ENCODE data around the gene PEX11G. TPM values are rescaled to one million over a fixed set of nuclear protein-coding genes. Genes with fewer than 3 reads are reported as not detected.
"Not testable (repeated sequence)": the region's sequence is repeated elsewhere in the genome, so short reads cannot be mapped to it uniquely, and the experiment has no call there.

PEX11G gene
- total RNA-seq, 1 donor from 2014 or later, result 0.84 TPM

DNA sequence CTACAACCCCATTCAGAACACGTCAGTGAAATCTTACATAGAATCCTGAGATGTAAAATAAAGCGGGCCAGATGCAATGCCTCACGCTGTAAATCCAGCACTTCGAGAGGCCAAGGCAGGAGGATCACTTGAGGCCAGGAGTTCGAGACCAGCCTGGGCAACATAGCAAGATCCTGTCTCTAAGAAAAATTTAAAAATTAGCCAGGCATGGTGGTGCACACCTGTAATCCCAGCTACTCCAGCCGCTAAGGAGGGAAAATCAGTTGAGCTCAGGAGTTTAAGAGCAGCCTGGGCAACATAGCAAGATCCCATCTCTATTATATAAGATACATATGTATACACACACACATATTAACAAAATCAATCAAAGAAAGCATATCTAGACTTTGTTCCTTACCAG is 41.2 kb downstream of the PEX11G start:
- DNase-seq (no peak), ATAC-seq (no peak)
- intact Hi-C loops (cut with micrococcal nuclease), result no loop called here

DNA sequence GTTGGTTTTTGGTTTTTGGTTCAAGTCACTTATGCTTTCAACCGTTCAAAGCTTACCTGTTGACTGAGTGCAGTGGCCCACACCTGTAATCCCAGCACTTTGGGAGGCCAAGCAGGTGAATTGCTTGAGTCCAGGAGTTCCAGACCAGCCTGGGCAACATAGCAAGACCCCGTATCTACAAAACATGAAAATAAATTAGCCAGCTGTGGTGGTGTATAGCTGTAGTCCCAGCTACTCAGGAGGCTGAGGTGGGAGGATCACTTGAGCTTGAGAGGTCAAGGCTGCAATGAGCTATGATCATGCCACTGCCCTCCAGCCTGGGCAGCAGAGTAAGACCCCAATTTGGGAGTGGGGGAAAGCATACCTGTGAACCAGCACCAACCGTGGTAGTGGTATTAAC is 43.7 kb downstream of the PEX11G start:
- intact Hi-C loops (cut with micrococcal nuclease), result no loop called here
- DNase-seq (no peak), ATAC-seq (no peak)

DNA sequence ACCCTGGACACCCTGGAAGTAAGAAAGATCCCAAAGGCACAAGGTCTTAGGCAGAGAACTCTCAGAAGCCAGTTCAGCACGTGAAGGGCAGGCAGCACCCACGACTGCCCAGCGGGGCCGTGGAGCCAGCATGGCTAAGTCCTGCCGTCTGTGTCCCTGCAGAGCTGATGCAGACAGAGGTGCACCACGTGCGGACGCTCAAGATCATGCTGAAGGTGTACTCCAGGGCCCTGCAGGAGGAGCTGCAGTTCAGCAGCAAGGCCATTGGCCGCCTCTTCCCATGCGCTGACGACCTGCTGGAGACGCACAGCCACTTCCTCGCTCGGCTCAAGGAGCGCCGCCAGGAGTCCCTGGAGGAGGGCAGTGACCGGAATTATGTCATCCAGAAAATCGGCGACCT is 44.8 kb downstream of the PEX11G start:
- ATAC-seq, result no peak

GRCh38 chr19:7442423-7442822 is 46.4 kb downstream of the PEX11G start:
- no peak for ATAC-seq
- intact Hi-C loops (cut with micrococcal nuclease), result no loop called here
- peak; percentile 43 for DNase-seq

More for the DNA sequence above, 44.8 kb downstream of the PEX11G start:
- intact Hi-C loops (cut with micrococcal nuclease), result no loop called here
- DNase-seq, result no peak

- intact Hi-C loops (cut with micrococcal nuclease), result no loop called here
- ATAC-seq (no peak), DNase-seq (no peak)
Observed at GRCh38 chr19:7441468-7442146, 47.2 kb downstream of the PEX11G start.

DNA sequence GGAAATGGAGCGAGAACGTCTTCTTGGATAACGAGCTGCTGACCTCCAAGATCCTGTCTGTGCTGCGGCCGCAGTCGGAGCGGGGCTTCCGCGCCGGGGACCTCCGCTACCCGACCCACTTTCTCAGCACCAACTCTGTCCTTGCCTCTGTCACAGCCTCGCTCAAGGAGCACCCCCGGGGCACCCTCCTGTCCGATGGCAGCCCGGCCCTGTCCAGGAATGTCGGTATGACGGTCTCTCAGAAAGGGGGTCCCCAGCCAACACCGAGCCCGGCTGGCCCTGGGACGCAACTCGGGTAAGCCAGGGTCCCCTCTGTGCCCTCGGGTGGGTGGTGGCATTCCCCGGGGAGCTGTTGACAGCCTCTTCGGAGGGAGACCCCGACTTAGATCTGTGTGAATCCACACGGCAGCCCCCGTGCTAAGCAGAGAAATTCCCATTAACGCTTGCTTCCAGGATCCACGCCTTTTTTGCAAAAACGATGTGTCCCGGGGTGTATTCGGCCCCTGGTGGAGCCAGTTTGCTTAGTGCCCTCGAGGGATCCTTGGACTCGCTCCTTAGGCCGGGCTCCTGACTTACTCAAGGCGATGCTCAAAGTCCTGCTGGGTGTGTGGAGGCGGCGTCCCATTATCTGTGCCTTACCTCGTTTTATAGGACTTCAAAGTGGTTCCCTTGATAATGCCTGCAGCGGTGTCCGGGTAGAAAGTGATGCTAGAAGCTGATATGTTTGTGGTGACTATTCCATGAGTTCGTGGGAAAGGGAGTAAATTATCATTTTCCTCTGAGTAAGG is 48.5 kb downstream of the PEX11G start:
- DNase-seq (no peak), ATAC-seq (no peak)
- intact Hi-C loops (cut with micrococcal nuclease), result no loop called here

- intact Hi-C loops (cut with micrococcal nuclease), result no loop called here
Observed at GRCh38 chr19:7435586-7435985, 53.2 kb downstream of the PEX11G start.

DNA sequence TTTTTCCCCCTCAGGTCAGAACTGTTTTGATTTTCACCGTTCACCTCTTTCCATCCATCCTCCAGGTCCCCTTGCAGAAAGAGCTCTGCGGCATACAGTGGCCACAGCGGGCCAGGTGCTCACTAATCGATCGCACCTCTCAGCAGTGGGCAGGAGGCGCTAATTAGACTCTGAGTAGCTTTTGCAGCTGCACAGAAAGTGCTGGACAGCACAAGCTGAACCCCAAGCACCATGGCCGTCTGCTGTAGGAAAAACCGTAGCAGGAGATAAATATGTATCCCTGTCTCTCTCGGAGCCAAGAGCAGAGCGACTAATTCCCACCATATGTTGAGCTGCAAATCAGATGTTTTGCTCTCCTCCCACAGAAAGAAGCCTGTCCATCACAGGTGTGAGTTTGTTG is 54.4 kb downstream of the PEX11G start:
- DNase-seq, result no peak
- ATAC-seq, result no peak
- intact Hi-C loops (cut with micrococcal nuclease), result no loop called here

More at GRCh38 chr19:7435586-7435985, 53.2 kb downstream of the PEX11G start:
- no peak for DNase-seq
- ATAC-seq, result no peak

- intact Hi-C loops (cut with micrococcal nuclease); ATAC-seq; DNase-seq: not testable (repeated sequence)
Observed at GRCh38 chr19:7433456-7433855, 55.4 kb downstream of the PEX11G start.

DNA sequence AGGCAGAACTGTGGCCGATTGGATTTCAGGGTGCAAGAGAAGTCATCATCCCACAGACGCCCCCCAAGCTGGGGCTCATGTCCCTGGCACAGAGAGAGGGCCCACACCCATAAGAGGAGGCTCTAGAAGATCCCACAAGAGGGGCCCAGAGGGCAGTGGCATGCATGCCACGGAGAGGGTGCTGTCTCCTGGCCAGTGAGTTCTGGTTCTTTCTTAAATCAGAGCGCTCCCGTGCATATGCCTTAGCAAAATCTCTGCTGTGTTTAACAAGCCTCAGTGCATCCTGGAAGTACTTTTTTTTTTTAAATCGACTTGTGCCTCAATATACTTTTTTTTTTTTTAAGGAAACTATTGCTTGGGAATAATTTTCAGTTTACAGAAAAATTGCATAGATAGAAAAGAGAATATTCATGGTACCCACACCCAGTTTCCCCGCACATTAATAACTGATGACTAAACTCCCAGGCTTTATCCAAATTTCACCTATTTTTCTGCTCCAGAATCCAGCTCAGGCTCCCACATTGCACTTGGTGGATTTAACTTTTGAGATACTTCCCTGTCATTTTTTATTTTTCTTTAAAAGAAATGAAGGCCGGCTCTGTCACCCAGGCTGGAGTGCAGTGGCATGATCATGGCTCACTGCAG is 59.1 kb downstream of the PEX11G start:
- ATAC-seq, result no peak
- intact Hi-C loops (cut with micrococcal nuclease), result no loop called here
- no peak for DNase-seq

GRCh38 chr19:7428651-7429113 is 60.2 kb downstream of the PEX11G start:
- intact Hi-C loops (cut with micrococcal nuclease), result no loop called here
- no peak for ATAC-seq
- no peak for DNase-seq

- intact Hi-C loops (cut with micrococcal nuclease), result no loop called here
- ATAC-seq (no peak), DNase-seq (no peak)
Observed at GRCh38 chr19:7427944-7428343, 60.9 kb downstream of the PEX11G start.

DNA sequence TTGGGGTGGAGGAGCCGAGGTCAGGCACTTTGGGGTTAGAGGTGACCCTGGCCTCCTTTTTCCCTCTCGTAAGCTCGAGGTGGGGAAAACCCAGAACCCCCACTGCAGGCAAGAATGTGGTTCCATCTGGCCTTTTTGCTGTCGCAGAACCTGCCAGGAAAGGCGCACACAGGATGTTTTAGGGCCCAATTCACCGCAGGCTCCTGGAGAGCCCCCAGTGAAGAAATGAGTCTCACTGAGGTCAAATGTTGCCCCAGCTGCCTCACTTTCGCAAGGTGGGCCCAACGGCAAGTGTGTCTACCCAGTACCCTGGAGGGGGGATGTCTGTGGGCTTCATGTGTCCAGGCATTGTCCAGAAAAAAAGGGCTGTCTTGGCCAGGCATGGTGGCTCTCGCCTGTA is 61.8 kb downstream of the PEX11G start:
- DNase-seq, result no peak
- intact Hi-C loops (cut with micrococcal nuclease), result no loop called here
- no peak for ATAC-seq

Other genes starting within 250 kb of the PEX11G start
- gene INSR, start 194.6 kb downstream of the PEX11G start, total RNA-seq, result 62.6 TPM
- 10.1 TPM for gene ARHGEF18, start 140.1 kb downstream of the PEX11G start, total RNA-seq
- 101 TPM for gene ZNF358, start 27.1 kb upstream of the PEX11G start, total RNA-seq
- gene MCOLN1, start 33.6 kb upstream of the PEX11G start, total RNA-seq, result 18.5 TPM
- 55.6 TPM for gene PNPLA6, start 46.7 kb upstream of the PEX11G start, total RNA-seq
- 2.6 TPM for gene CAMSAP3, start 106.8 kb upstream of the PEX11G start, total RNA-seq
- 27.5 TPM for gene XAB2, start 140.5 kb upstream of the PEX11G start, total RNA-seq
- 206 TPM for gene PET100, start 140.8 kb upstream of the PEX11G start, total RNA-seq
- gene PCP2, start 144.7 kb upstream of the PEX11G start, total RNA-seq, result 6.5 TPM
- gene STXBP2, start 148.1 kb upstream of the PEX11G start, total RNA-seq, result 9.7 TPM
- gene RETN, start 180.0 kb upstream of the PEX11G start, total RNA-seq, result not detected
- gene MCEMP1, start 188.1 kb upstream of the PEX11G start, total RNA-seq, result 0.72 TPM
- gene TRAPPC5, start 191.8 kb upstream of the PEX11G start, total RNA-seq, result 111 TPM
- 0.17 TPM for gene FCER2, start 213.1 kb upstream of the PEX11G start, total RNA-seq
- 0.42 TPM for gene CLEC4G, start 243.1 kb upstream of the PEX11G start, total RNA-seq